ENCODE measurements around the gene RBM17.

GRCh38 chr10:6165221-6165725, 76.4 kb downstream of the RBM17 start:
- TF ChIP-seq CTCF (IDR thresholded peaks at IDR 0.05) (no peak), POLR2A (IDR thresholded peaks at IDR 0.05) (no peak)
